Naive B cell (primary cell): Measurements from ENCODE around the gene COL19A1. TPM values are rescaled to one million over a fixed set of nuclear protein-coding genes. Genes with fewer than 3 reads are reported as not detected.

Experiments
- ATAC-seq, 2 donors: fragments of 150-1000 bp; cut with Tn5 transposase; 2 replicates each; pipeline ENCODE4 v1.10.0; 2021; ENCODE audit warnings: low read depth in 2 of 2, mild to moderate bottlenecking in 2 of 2, moderate library complexity in 2 of 2
- DNase-seq: peaks from one replicate; pipeline ENCODE4 v3.0.0; 2022
- H3K27ac Mint-ChIP-seq, 6 donors: one replicate each; pipeline ENCODE4 v1.8.0; 2020 to 2022; ENCODE audit warnings: mild to moderate bottlenecking in 6 of 6, mixed read lengths in 6 of 6, moderate library complexity in 5 of 6, inconsistent platforms in 2 of 6
- H3K27me3 Mint-ChIP-seq, 3 donors: one replicate each; pipeline ENCODE4 v1.8.0; 2021 to 2022; ENCODE audit warnings: mixed read lengths in 3 of 3, mild to moderate bottlenecking in 1 of 3
- H3K36me3 Mint-ChIP-seq, 2 donors: one replicate each; pipeline ENCODE4 v1.8.0; 2020 to 2022; ENCODE audit warnings: mixed read lengths in 2 of 2, inconsistent platforms in 1 of 2, mild to moderate bottlenecking in 1 of 2
- H3K4me1 Mint-ChIP-seq, 3 donors: one replicate each; pipeline ENCODE4 v1.8.0; 2020 to 2022; ENCODE audit warnings: mixed read lengths in 3 of 3, inconsistent platforms in 1 of 3, mild to moderate bottlenecking in 1 of 3, moderate library complexity in 1 of 3
- H3K4me3 Mint-ChIP-seq, 8 donors: one replicate each; pipeline ENCODE4 v1.8.0; 2020 to 2022; ENCODE audit warnings: mild to moderate bottlenecking in 8 of 8, mixed read lengths in 8 of 8, moderate library complexity in 8 of 8, inconsistent platforms in 2 of 8
- H3K9me3 Mint-ChIP-seq, 7 donors: one replicate each; pipeline ENCODE4 v1.8.0; 2020 to 2022; ENCODE audit warnings: mixed read lengths in 7 of 7, mild to moderate bottlenecking in 5 of 7, inconsistent platforms in 2 of 7, moderate library complexity in 1 of 7
- polyA plus RNA-seq, 6 donors: library from polyadenylated mRNA; unstranded; fragments of 300-500 nt; fragmentation: Illumina TruSeq; gene quantifications; one replicate each; pipeline ENCODE4 v1.2.3, GENCODE V29; 2021; ENCODE audit warnings: low read depth in 6 of 6

COL19A1 gene
- polyA plus RNA-seq, 6 donors from 2014 or later, result 14.1 to 47.3 (median 31.9) TPM

DNA sequence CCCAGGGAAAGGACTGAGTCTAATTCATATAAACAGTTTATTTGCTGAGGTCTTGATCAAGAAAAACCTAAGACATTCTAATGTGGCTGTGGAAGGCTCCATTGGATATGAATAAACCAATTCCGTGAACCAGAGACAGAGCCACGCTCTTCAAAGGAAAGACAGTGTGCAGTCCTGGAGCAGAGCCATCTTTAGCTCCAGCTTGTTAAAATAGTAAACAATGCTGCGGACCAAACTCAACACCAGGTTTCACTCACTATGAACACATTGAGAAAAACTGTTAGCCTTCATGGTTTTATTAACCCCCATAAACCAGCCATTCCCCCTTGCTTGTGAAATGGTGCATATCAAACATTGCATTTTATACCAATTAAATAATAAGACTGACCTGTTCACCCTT lies 374.7 kb downstream of the COL19A1 start:
- Mint-ChIP-seq H3K4me1 (no peaks in the 10 kb centered on the region), H3K27ac (no peak overlapping the region), H3K4me3 (no peak overlapping the region), H3K27me3 (peaks cover 0 to 12% (median 11%) of the 10 kb centered on the region in 3 donors), H3K9me3 (peaks cover 0 to 4% (median 0%) of the 10 kb centered on the region in 7 donors), H3K36me3 (no peaks in the 10 kb centered on the region)
- DNase-seq (no peak), ATAC-seq (no peak)

DNA sequence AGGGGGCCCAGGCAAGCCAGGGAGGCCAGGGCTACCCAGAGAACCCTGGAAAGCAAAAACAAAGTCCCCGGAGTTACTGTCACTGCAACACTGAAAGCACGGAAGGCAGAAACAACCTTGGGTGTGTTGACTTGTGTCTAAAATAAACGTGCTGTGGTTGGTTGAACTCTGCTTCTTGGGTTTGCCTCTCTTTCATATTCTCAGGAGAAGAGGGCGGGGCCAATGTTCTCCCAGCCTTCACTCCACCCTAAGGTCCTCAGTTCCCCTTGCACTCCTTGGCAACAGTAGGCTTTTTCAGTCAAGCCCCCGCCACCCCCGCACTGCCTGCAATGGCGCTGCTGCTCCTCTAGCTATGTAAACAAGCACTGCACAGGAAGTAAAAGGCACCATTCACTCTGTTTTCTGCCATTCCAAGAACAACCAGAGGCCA lies 375.6 kb downstream of the COL19A1 start:
- no peaks in the 10 kb centered on the region for H3K36me3 Mint-ChIP-seq
- peaks cover 0 to 4% (median 0%) of the 10 kb centered on the region in 7 donors for H3K9me3 Mint-ChIP-seq
- H3K4me3 Mint-ChIP-seq, result no peak overlapping the region
- no peak overlapping the region for H3K27ac Mint-ChIP-seq
- ATAC-seq, result no peak
- H3K4me1 Mint-ChIP-seq, result no peaks in the 10 kb centered on the region
- no peak for DNase-seq
- H3K27me3 Mint-ChIP-seq, result peaks cover 0 to 11% (median 8%) of the 10 kb centered on the region in 3 donors

DNA sequence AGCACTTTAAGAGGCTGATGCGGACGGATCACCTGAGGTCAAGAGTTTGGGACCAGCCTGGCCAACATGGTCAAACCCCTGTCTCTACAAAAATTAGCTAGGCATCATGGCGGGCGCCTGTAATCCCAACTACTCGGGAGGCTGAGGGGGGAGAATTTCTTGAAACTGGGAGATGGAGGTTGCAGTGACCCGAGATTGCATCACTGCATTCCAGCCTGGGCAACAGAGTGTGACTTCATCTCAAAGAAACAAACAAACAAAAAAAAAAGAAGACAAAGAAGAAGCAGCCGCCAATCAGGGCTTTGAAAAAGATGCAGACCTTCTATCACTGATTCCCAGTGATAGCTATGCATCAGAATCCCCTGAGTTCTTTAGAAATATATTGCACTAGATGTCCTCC lies 379.8 kb downstream of the COL19A1 start:
- no peaks in the 10 kb centered on the region for H3K36me3 Mint-ChIP-seq
- H3K9me3 Mint-ChIP-seq, result peaks cover 0 to 4% (median 0%) of the 10 kb centered on the region in 7 donors
- no peaks in the 10 kb centered on the region for H3K4me1 Mint-ChIP-seq
- H3K27ac Mint-ChIP-seq, result no peak overlapping the region
- DNase-seq (no peak), ATAC-seq (no peak)
- H3K4me3 Mint-ChIP-seq, result no peak overlapping the region
- H3K27me3 Mint-ChIP-seq, result peaks cover 3 to 22% (median 6%) of the 10 kb centered on the region in 3 donors

DNA sequence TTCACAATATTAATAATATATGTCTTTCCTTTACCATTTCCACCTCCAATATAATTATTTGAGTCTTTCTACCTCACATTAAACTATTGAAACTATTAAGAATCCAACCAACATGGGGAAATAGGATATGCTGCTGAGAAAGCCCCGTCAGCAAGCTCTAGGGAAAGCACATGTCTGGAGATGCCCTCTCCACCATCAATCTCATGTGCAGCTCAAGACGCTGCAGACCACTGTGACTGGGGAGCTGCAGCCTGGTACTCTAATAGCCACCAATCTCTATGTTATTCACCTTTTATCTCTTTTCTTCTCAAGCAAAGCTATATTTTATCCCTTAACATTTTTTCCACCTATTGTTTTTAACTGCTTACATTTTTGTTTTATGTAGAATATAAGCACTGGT lies 386.2 kb downstream of the COL19A1 start:
- Mint-ChIP-seq H3K27ac (no peak overlapping the region), H3K27me3 (peaks cover 11 to 21% (median 18%) of the 10 kb centered on the region in 3 donors), H3K4me1 (no peaks in the 10 kb centered on the region), H3K4me3 (no peak overlapping the region), H3K9me3 (no peaks in the 10 kb centered on the region), H3K36me3 (no peaks in the 10 kb centered on the region)
- DNase-seq (no peak), ATAC-seq (no peak)

DNA sequence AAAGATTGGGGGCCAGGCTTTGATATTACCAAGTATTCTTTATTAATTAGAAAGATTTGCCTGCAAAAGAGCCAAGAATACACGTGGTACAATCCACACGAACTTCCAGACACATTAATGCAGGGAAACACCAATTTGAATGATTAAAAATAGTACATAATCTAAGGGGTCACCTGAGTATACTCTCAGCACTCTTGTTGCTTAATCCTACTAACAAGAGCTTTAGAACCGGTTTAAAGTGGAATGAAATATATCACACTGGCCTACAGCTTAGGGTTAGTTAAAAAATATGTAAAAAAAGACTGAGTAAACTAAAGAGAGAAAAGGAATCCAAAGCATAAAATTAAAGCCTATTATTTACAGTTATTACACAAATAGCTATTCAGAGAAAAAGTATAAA lies 387.6 kb downstream of the COL19A1 start:
- Mint-ChIP-seq H3K4me1 (no peaks in the 10 kb centered on the region), H3K9me3 (no peaks in the 10 kb centered on the region), H3K27ac (no peak overlapping the region), H3K36me3 (no peaks in the 10 kb centered on the region), H3K4me3 (no peak overlapping the region), H3K27me3 (peaks cover 9 to 15% (median 10%) of the 10 kb centered on the region in 3 donors)
- no peak for DNase-seq
- ATAC-seq, result no peak

DNA sequence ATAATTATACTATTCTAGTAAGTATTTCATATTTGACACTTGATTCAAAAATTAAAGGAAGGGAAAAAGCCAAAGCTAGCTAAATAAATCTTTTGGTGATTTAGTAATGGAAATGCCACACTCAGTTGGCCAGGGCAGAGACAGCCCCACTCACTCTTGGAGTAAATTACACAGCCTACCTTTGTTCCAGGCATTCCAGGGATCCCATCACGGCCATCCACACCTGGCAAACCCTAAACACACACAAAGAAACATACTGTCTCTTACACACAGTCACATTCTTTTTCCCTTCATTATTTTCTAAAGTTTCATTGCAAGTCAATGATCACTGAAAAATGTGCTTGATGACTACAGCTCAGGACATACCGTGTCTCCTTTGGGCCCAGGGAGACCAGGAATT lies 388.4 kb downstream of the COL19A1 start:
- H3K9me3 Mint-ChIP-seq, result no peaks in the 10 kb centered on the region
- H3K36me3 Mint-ChIP-seq, result no peaks in the 10 kb centered on the region
- H3K27me3 Mint-ChIP-seq, result peaks cover 11 to 15% (median 12%) of the 10 kb centered on the region in 3 donors
- DNase-seq (no peak), ATAC-seq (no peak)
- H3K4me1 Mint-ChIP-seq, result no peaks in the 10 kb centered on the region
- H3K4me3 Mint-ChIP-seq, result no peak overlapping the region
- H3K27ac Mint-ChIP-seq, result no peak overlapping the region

DNA sequence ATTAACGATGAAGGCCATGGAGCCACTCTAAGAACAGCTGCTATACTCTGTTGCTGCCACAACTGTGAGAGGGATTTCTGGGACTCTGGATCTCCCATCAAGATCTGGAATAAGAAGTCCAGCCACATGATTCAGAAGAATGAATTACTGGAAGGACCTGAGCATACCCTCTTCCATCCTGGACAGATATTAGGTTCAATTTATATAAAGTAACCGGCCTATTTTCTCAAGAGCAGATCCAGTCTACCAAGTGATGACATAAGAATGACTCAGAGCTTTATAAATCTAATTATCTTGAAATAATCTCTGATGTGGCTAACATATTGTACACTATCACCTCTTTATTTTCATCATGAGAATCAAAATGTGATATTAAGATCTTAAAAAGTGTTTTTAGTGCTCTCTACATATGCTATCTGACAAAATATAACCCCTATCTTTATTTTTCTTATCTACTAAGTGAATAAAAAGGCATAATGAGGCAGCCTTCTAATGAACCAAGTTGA lies 391.5 kb downstream of the COL19A1 start:
- Mint-ChIP-seq H3K9me3 (no peaks in the 10 kb centered on the region), H3K4me3 (no peak overlapping the region), H3K27ac (no peak overlapping the region), H3K4me1 (no peaks in the 10 kb centered on the region), H3K36me3 (no peaks in the 10 kb centered on the region), H3K27me3 (peaks cover 11 to 29% (median 12%) of the 10 kb centered on the region in 3 donors)
- ATAC-seq (no peak), DNase-seq (no peak)

DNA sequence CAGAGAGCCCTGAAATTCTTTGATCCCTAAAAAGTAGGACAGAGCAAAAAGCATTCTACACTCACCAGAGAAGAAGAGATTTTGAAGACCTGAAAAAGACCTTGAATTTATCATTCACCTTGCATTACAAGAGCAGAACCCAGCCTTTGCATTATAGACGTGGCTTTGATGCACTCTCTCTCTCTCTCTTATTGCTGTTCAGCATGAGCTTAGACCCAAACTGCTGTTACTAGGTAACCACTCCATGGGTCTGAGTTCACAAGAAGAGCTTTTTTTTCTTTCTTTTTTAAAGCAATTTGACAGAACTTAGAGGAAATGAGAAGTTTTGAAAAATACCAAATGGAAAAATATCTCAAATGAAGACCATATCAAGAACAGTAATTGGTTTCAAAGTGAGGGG lies 392.1 kb downstream of the COL19A1 start:
- Mint-ChIP-seq H3K36me3 (no peaks in the 10 kb centered on the region), H3K27me3 (peaks cover 8 to 26% (median 9%) of the 10 kb centered on the region in 3 donors), H3K4me3 (no peak overlapping the region), H3K27ac (no peak overlapping the region), H3K9me3 (no peaks in the 10 kb centered on the region), H3K4me1 (no peaks in the 10 kb centered on the region)
- ATAC-seq (no peak), DNase-seq (no peak)

Other genes with a start within 250 kb of the COL19A1 start
- 100 to 1,000 TPM in 1 of 6 donors, 10 to 100 TPM in 5; 72.2 to 116 (median 84.1) TPM for gene LMBRD1, start 69.5 kb upstream of the COL19A1 start, polyA plus RNA-seq